ENCODE measurements around the gene CENPC. TPM values are rescaled to one million over a fixed set of nuclear protein-coding genes. Genes with fewer than 3 reads are reported as not detected.
"Not testable (repeated sequence)": the region's sequence is repeated elsewhere in the genome, so short reads cannot be mapped to it uniquely, and the experiment has no call there.

Gene CENPC
- total RNA-seq, 1 donor from 2014 or later = 7.4 TPM

DNA sequence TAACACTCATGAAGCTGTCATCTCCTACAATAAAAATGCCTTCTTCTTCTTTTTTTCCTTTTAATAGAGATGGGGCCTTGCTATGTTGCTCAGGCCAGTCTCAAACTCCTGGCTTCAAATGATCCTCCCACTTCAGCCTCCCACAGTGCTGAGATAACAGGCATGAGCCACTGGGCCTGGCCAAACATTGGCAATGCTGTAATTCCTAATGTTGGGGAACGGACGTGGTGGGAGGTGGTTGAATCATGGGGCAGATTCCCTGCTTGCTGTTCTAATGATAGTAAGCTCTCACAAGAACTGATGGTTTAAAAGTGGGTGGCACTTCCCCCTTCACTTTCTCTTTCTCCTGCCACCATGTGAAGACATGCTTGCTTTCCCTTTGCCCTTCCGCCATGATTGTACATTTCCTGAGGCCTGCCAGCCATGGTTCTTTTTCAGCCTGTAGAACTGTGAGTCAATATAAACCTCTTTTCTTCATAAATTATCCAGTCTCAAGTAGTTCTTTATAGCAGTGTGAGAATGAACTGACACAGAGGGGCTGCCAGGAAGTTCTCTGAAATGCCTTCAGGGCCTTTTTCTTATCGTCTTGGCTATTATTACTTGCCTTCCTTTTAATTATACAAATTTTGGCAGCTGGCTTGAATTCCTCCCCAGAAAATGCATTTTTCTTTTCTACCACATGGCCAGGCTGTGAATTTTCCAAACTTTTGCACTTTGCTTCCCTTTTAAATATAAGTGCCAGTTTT is 93.0 kb downstream of the CENPC start:
- DNase-seq (ENCODE audit: low read depth) (no peak), FAIRE-seq (no peak)
- TF ChIP-seq CTCF (IDR thresholded peaks at IDR 0.05; ENCODE audit: insufficient read depth, low read length, severe bottlenecking) = no peak
- Histone ChIP-seq H3K36me3 (ENCODE audit: control insufficient read depth, insufficient read depth, low read length) (no peaks in the 10 kb centered on the region), H3K4me3 (ENCODE audit: low read depth, low read length) (no peak overlapping the region), H3K27me3 (ENCODE audit: control insufficient read depth, insufficient read depth, low read length) (no peaks in the 10 kb centered on the region)

DNA sequence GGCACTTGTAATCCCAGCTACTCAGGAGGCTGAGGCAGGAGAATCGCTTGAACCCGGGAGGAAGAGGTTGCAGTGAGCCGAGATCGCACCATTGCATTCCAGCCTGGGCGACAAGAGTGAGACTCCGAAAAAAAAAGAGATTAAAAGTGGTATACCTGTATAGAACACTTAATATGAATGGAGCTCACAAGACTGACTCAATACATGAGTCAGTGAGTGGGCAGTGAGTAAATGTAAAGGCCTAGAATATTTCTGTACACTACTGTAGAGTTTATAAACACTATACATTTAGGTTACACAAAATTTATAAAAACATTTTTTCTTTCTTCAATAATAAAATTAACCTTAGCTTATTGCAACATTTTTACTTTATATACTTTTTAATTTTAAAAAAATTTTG is 93.8 kb downstream of the CENPC start:
- FAIRE-seq = no peak
- Histone ChIP-seq H3K27me3 (ENCODE audit: control insufficient read depth, insufficient read depth, low read length) (no peaks in the 10 kb centered on the region), H3K4me3 (ENCODE audit: low read depth, low read length) (no peak overlapping the region), H3K36me3 (ENCODE audit: control insufficient read depth, insufficient read depth, low read length) (no peaks in the 10 kb centered on the region)
- peak; percentile 79 for DNase-seq (ENCODE audit: low read depth)
- no peak for TF ChIP-seq CTCF (IDR thresholded peaks at IDR 0.05; ENCODE audit: insufficient read depth, low read length, severe bottlenecking)

GRCh38 chr4:67448621-67449020 is 96.7 kb downstream of the CENPC start:
- TF ChIP-seq CTCF (IDR thresholded peaks at IDR 0.05; ENCODE audit: insufficient read depth, low read length, severe bottlenecking) = no peak
- Histone ChIP-seq H3K4me3 (ENCODE audit: low read depth, low read length) (no peak overlapping the region), H3K27me3 (ENCODE audit: control insufficient read depth, insufficient read depth, low read length) (no peaks in the 10 kb centered on the region), H3K36me3 (ENCODE audit: control insufficient read depth, insufficient read depth, low read length) (no peaks in the 10 kb centered on the region)
- DNase-seq (ENCODE audit: low read depth) (no peak), FAIRE-seq (no peak)

DNA sequence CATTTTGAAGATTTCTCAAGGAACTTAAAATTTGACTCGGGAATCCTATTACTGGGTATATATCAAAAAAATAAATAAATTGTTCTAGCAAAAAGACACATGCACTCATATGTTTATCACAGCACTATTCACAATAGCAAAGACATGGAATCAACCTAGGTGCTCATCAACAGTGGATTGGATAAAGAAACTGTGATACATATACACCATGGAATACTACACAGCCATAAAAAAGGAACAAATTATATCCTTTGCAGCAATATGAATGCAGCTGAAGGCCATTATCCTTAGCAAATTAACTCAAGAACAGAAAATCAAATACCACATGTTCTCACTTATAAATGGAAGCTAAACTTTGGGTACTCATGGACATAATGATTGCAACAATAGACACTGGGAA is 97.4 kb downstream of the CENPC start:
- no peak for TF ChIP-seq CTCF (IDR thresholded peaks at IDR 0.05; ENCODE audit: insufficient read depth, low read length, severe bottlenecking)
- Histone ChIP-seq H3K4me3 (ENCODE audit: low read depth, low read length) (no peak overlapping the region), H3K27me3 (ENCODE audit: control insufficient read depth, insufficient read depth, low read length) (no peaks in the 10 kb centered on the region), H3K36me3 (ENCODE audit: control insufficient read depth, insufficient read depth, low read length) (no peaks in the 10 kb centered on the region)
- DNase-seq (ENCODE audit: low read depth) = no peak
- FAIRE-seq = no peak

GRCh38 chr4:67446811-67447210 is 98.5 kb downstream of the CENPC start:
- Histone ChIP-seq H3K4me3 (ENCODE audit: low read depth, low read length) (no peak overlapping the region), H3K27me3 (ENCODE audit: control insufficient read depth, insufficient read depth, low read length) (no peaks in the 10 kb centered on the region), H3K36me3 (ENCODE audit: control insufficient read depth, insufficient read depth, low read length) (no peaks in the 10 kb centered on the region)
- no peak for DNase-seq (ENCODE audit: low read depth)
- TF ChIP-seq CTCF (IDR thresholded peaks at IDR 0.05; ENCODE audit: insufficient read depth, low read length, severe bottlenecking) = no peak
- FAIRE-seq = no peak

DNA sequence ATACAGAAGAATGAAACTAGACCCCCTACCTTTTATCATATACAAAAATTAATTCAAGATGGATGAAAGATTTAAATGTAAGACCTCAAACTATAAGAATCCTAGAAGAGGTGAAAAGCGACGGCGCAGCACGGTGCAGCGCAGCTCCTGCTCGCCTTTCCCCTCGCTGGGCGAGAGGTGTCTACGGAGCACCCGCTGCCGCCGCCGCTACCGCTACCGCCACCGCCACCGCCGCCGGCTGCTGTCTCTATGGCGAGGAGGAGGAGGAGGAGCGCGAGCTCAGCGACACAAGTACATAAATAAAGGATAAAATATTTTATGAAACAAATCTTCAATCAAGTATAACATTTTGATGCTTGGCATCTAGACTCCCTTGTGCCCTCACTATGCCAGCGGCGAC is 99.4 kb downstream of the CENPC start:
- not testable (repeated sequence) for H3K36me3 ChIP-seq (ENCODE audit: control insufficient read depth, insufficient read depth, low read length); DNase-seq (ENCODE audit: low read depth); FAIRE-seq; H3K27me3 ChIP-seq (ENCODE audit: control insufficient read depth, insufficient read depth, low read length); H3K4me3 ChIP-seq (ENCODE audit: low read depth, low read length)

All from bronchial epithelial cell (primary cell).